WTC11 (cell line): ENCODE data around the gene INO80E.

Experiments
- CTCF ChIP-seq: fragments of 200-600 bp; IDR thresholded peaks from 2 replicates; pipeline ENCODE4 v1.8.0; 2022; ENCODE audit warnings: antibody characterized with exemption
- GTF2I ChIP-seq: fragments of 250-450 bp; sonication (Bioruptor Pico); conservative IDR thresholded peaks from 2 replicates; pipeline ENCODE4 v1.4.0; 2021; ENCODE audit warnings: mild to moderate bottlenecking
- IRF2 ChIP-seq: sonication (generic); formaldehyde crosslinking; IDR thresholded peaks from 2 replicates; pipeline ENCODE4 v1.8.0; 2022; ENCODE audit warnings: low read depth, missing genetic modification reagents, borderline replicate concordance
- MAX ChIP-seq: sonication (generic); formaldehyde crosslinking; IDR thresholded peaks from 2 replicates; pipeline ENCODE4 v1.8.0; 2022; ENCODE audit warnings: mild to moderate bottlenecking, missing genetic modification reagents
- MLX ChIP-seq: sonication (generic); formaldehyde crosslinking; IDR thresholded peaks from 2 replicates; pipeline ENCODE4 v1.8.1; 2023; ENCODE audit warnings: mild to moderate bottlenecking, missing genetic modification reagents, moderate library complexity
- PREB ChIP-seq: sonication (generic); formaldehyde crosslinking; IDR thresholded peaks from 2 replicates; pipeline ENCODE4 v1.8.1; 2022; ENCODE audit warnings: mild to moderate bottlenecking, missing genetic modification reagents, moderate library complexity, borderline replicate concordance
- USF1 ChIP-seq: sonication (generic); formaldehyde crosslinking; IDR thresholded peaks from 2 replicates; pipeline ENCODE4 v1.8.0; 2022; ENCODE audit warnings: mild to moderate bottlenecking, missing genetic modification reagents
- ZNF121 ChIP-seq: sonication (generic); formaldehyde crosslinking; IDR thresholded peaks from 2 replicates; pipeline ENCODE4 v1.8.0; 2023; ENCODE audit warnings: missing genetic modification reagents
- ZNF317 ChIP-seq: sonication (generic); formaldehyde crosslinking; IDR thresholded peaks from 2 replicates; pipeline ENCODE4 v1.8.1; 2023; ENCODE audit warnings: low read depth, mild to moderate bottlenecking, moderate library complexity, missing genetic modification reagents, borderline replicate concordance

GRCh38 chr16:29993903-29994599, 2.0 kb upstream of the INO80E start:
- TF ChIP-seq ZNF317 (CRISPR knock-in tag) (no peak), CTCF (no peak), USF1 (no peak), MLX (CRISPR knock-in tag) (no peak), MAX (CRISPR knock-in tag) (no peak), IRF2 (no peak), GTF2I (CRISPR knock-in tag) (no peak), PREB (CRISPR knock-in tag) (no peak), ZNF121 (CRISPR knock-in tag) (no peak)
